ENCODE data around the gene NFRKB.
"Not testable (repeated sequence)": the region's sequence is repeated elsewhere in the genome, so short reads cannot be mapped to it uniquely, and the experiment has no call there.

Gene NFRKB

GRCh38 chr11:129888451-129888850, 6.9 kb downstream of the NFRKB start:
- DNase-seq, result no peak

DNA sequence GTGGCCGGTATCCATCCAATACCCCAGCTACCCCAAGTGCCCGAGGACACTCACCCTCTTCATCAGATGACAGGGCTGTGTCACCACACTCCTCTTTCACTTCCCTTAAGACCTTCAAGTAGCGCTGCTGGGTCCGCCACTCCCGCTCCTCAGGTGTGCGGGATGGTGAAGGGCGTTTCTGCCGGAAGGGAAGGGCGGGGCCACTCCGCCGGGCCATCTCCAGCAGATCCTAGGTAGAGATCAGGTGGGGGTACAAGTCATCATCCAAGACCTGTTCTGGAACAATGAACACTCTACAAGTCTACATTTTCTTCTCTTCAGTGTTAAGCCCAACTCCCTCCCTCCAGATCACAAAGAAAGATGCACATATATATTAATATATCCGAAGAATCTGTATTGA, 10.0 kb downstream of the NFRKB start:
- no peak for DNase-seq

DNA sequence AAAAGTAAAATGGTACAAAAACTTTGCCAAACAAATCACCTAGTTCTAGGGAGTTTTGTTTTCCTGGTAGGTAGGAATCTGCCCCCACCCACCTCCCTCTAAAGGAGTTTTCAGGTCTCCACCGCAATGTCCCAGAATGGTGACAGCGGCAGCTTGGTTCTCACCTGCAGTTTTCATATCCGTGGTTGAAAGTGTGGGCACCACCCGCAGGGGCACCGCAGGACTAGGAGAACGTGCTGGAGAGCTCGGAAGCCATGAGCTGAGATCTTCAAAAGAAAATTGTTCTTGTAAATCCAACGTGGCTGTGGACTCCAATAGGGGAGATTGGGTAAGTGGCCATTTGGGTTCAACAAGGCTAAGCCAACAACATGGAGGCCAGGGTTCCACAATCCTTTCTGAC, 10.8 kb downstream of the NFRKB start:
- DNase-seq, result no peak

GRCh38 chr11:129881570-129882170, 13.7 kb downstream of the NFRKB start:
- DNase-seq, result peak; percentile 38

- no peak for DNase-seq
These were observed 15.1 kb downstream of the NFRKB start for GRCh38 chr11:129880311-129880710.

GRCh38 chr11:129871914-129872313, 23.5 kb downstream of the NFRKB start:
- DNase-seq, result no peak

- DNase-seq, result not testable (repeated sequence)
These were observed 26.8 kb downstream of the NFRKB start for GRCh38 chr11:129868626-129869025.

DNA sequence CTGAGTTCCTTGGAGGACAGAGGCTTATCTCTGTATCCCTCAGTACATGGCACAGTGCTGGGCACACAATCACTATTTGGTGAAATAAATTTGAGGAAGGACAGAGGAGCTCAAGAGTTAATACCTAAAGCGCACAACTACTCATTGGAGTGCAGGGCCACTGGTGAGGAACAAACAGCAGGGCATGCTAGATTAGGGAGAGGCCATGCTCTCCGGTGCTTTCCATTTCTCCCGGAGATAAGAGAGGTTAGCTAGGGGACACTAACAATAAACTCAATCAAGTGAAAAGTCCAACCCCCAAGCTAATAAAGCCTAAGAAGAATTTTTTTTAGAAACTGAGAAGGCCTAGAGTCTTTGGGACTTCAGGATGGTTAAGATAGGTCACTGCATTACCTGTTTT, 29.1 kb downstream of the NFRKB start:
- DNase-seq, result no peak

- no peak for DNase-seq
These were observed 29.7 kb downstream of the NFRKB start for GRCh38 chr11:129865701-129866100.

- no peak for DNase-seq
These were observed 30.6 kb downstream of the NFRKB start for GRCh38 chr11:129864811-129865210.

DNA sequence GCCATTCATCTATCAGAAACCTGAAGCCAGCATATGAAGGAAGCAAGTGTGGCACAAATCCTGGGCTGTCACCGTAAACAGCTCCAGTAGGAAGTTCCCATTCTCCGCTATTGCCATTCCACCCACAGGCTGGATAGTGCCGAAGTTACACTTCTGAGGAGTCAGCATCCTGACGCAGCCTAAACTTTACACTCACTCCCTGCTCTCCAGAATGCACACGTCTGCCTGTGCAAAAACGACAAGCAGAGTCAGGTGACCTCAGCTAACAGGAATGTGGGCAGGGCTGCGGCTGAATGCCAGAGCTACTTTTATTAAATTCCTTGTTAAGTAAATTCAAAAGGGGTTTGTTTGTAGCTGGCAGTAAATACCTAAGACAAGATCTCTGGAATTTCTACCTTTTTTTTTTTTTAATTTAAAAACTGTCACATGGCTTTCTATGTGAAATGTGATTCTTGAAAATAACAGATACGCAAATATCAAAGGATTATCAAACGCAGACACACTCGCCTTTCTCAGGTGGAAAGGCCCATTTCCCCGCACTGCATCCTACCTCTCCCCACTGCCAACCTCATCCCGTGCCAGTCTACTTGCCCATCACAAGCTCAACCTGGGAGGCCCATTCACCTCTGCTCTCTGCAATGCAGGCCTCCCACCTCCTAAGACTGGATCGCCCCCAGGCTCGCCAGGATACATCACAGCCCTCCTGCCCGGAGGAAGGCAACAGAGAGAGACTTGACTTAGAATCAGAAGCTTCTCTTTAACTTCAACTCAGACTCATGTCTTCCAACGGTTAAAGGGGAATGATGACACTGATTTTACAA, 33.5 kb downstream of the NFRKB start:
- DNase-seq, result no peak

- no peak for DNase-seq
These were observed 39.3 kb downstream of the NFRKB start for GRCh38 chr11:129856036-129856435.

DNA sequence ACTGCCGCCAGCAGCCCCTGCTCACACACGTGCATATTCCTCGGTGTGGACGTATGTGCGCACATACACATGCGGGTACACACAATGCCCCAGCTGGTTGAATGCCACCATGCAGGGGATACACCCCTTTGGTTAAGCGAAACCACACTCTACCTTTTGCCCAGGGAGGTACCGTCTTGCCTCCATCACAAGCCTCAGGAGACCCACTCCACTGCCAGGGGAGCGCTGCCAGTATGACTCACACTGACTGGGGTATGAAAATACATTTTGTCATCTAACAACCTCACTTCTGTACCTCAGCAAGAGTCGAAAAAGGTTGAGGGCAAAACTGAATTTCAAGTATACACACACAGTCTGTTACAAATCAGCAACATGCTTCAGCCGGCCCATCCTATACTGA, 40.3 kb downstream of the NFRKB start:
- DNase-seq, result no peak

- DNase-seq, result no peak
These were observed 41.1 kb downstream of the NFRKB start for GRCh38 chr11:129854232-129854805.

DNA sequence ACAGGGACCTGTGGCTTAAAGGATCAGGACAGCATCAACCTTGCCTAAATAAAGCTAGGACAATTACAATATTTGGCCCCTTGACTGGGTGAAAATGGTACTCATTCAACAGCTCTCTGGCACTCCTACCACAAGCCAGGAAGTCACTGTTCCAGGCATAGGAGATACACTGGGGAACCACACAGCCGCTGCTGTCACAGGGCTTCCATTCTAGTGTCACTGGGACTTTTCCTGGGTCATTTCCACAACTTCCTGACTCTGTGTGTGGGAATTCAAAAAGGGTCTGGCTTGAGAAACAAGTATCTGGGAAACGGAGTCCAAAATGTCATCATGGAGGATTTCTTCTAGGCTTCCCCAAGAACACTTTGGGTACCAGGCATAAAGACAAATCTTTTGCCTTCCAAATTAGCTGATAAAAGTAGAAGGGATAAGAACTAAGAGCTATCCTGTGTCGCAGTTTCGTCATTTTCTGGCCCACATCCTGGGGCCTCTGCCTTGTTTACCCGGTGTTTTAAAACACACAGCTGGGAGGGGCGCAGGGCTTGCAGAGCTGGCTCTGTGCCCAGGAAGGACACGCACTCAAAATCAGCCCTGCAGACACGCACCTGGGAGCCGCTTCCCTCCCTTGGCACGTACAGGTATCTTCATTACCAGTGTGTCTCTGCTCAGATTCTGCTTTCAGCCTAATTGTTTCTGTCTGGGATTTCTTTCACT, 41.7 kb downstream of the NFRKB start:
- DNase-seq, result peak; percentile 75

- DNase-seq, result no peak
These were observed 43.1 kb downstream of the NFRKB start for GRCh38 chr11:129852125-129852740.

DNA sequence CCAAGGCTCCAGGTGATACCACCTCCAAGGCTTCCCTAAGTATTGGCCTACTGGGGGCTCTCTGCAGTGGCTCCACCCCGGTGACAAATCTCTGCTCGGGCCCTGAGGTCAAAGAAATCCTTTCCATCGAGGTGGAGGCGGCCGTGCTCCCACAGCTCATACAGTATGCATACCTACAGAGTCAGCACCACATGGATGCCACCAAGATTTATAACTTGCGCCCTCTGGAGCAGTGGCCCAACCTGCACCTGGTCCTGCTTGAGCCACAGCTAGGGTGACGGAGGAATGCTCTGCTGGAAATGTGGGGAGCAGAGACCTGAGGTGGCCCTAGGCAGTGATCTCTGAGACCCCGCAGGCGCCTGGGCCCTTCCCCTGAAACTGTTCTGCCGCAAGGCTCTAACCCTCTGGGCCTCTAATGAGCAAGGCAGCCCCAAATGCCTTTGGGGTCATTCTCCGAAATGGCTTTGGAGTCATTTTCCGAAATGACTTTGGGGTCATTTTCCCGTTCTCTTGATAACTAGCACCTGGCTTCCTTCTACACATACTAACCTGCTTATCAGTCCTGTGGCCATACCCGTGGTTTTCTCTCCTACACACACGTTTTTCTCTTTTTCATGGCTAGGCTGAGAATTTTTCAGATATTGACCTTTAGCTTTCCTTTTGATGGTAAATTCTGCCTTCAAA, 45.8 kb downstream of the NFRKB start:
- DNase-seq, result no peak

GRCh38 chr11:129847361-129847760, 48.0 kb downstream of the NFRKB start:
- DNase-seq, result not testable (repeated sequence)

DNA sequence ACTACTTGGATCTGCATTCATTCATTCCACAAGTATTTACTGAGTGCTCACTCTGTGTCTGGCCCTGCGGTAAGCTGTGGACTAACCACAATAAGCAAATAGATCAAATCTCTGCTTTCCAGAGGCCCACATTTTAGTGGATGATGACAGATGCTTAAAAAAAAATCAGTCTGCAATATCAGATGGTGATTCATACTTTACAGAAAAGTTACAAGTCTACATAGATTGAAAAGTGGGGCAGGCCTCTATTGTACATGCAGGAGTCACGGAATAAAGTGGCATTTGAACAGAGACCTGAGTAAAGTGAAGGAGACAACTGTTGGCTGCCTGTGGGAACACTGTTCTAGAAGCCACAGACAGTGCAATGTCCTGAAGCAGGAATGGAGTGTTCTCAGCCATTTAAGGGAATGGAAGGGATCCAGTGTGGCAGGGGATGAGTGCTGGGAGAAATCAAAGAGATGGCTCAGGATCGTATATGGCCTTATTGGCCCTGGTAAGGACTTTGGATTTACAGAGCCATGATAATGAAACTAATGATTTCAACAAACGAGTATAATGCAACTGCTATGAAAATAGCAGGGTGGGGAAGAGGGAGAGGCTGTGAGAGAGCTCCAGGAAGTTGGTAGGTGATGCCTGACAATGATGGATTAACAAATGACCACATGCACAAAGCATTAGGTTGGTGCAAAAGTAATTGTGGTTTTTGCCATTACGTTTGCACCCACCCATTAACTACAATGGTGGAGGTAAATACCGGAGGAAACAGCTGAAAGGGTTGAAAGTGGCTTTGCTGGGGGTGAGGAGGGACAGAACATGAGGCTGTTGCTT, 48.7 kb downstream of the NFRKB start:
- DNase-seq, result no peak

Data from CD4-positive, alpha-beta T cell treated with Interleukin-15 for 1 hour (primary cell).